HG02870 (cell line): ENCODE data around the gene RPGRIP1L.

ENCODE experiments used
- ATAC-seq: cut with Tn5 transposase; IDR thresholded peaks from one replicate; pipeline ENCODE4 v1.9.1; 2021; ENCODE audit warnings: mild to moderate bottlenecking, moderate library complexity; ENCODE audit not compliant: unreplicated experiment

RPGRIP1L gene

DNA sequence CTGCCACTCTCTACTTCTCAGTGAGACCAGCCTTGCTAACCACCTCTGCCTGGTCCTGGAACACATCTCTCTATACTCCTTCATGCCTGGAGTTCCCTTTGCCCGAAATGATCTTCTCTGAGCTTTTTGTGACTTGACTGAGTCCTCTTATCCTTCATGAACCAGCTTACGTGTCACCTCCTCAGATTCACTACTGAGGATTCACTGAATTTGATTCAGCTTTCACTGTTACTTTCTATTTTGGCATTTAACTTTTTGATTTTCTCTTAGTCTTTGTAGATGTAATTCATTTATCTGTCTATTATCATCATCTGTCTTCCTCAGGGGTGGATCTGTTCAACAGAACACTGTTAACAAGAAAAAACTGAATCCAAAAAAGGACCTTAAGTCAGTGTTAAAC, 95.6 kb downstream of the RPGRIP1L start:
- ATAC-seq, result no peak

DNA sequence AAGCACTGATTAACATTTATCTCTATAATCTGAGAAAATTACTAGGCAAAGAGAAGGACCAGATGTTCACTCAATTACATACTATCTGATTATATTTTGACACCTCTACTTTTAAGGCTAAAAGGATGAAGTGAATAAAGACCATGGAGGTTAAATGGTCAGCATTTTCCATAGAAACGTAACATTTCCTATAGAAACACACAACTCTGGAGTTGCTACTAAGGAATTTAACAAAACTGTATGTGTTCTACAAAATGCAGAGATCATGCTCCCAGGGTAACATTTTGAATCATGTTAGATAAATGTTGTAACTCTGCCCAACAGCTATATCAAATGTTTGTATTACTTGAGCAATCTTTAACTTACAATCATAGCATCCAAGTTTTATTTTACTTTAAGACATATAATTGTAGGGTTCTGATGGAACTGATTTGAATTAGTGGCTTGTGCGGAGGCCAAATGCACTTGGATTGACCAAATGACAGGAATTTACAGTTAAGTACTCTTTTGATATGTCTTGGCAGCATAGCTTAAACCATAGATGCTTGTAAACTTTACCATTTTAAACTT, 97.7 kb downstream of the RPGRIP1L start:
- ATAC-seq, result no peak

DNA sequence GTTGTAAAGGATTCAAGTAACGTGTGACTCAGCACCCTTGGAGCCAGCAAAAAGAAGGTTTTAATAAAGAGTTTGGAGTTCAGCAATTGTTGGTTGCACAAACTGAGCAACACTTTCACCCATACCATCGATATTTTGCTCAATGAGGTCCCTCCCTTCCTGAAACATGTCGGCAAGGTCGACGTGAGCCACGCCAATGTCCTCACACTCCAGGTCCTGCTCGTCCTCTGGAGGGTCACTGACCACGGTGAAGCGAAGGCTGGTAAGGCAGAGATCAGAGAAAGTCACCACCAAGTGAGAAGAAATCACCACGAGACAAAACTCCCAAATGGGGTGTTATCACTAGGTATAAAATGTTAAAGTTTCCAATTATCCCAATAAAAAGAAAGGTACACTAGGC, 98.3 kb downstream of the RPGRIP1L start:
- ATAC-seq, result no peak

DNA sequence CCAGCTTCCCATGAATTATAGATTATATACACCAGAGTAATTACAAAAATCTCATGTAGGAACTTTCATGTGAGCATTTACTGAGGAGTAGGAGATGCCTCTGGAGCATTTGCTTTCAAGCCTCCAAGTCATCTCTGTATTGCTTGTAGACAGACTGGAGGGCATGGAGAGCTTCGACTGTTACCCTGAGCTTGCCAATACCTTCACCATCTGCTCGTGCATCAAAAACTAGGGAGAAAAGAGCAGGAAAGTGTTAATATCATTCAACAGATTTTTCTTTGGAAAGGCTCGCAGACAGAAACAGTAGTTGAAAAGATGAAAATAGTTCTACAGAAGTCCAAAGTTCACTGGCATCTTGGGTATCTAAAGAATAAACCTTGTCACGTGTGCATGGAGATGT, 101.7 kb downstream of the RPGRIP1L start:
- no peak for ATAC-seq

DNA sequence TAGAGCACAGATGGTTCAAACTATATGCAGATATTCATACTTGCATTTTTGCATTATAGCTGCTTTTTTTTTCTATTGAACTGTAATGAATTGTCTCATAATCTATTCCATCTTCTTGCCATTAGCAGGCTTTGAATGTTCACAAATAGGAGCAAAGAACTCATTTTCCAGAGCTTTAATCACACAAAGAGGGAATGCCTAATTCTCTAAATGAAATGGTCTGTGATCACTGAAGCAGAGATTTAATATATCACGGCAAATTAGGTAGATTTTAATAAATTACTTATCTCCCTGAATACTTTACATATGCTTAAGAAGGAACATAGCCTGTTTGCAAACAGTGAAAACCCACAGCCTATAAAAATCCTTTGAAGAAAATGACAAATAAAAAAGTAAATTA, 103.0 kb downstream of the RPGRIP1L start:
- ATAC-seq, result no peak

DNA sequence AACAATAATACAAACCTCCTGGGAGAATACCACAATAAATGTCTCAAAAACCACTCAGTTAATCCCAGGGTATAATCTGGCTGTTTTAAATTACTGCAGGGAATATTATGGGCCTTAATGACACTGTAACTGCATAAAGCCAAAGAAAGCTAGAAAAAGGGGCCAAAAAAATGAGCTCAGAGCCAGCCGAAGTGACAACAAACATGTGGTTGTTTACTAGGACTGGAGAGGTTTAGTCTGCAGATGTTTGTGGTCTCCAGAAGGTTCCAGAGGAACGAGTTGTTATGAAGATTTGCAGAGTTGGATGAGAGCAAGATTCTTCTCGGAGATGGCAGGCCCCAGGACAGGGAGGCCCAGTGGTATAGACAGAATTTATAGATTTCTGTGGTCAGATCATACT, 103.5 kb downstream of the RPGRIP1L start:
- no peak for ATAC-seq

DNA sequence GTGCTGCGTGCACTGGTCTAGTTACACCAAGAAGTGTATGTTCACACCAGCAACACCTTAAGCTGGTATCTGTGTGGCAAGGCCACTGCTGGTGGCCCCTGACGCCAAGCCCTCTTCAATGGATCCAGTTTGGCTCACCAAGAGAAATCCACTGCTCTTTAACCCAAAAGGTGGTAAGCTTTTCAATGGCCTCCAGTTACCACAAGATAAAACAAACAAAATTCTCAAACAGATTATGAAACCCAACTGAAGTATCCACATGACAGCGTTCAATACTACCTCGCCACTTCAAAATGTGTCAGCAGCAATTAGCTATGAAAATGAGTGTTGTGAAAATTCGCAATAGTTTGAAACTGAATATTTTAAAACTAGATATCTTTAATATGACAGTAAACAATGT, 104.1 kb downstream of the RPGRIP1L start:
- no peak for ATAC-seq

DNA sequence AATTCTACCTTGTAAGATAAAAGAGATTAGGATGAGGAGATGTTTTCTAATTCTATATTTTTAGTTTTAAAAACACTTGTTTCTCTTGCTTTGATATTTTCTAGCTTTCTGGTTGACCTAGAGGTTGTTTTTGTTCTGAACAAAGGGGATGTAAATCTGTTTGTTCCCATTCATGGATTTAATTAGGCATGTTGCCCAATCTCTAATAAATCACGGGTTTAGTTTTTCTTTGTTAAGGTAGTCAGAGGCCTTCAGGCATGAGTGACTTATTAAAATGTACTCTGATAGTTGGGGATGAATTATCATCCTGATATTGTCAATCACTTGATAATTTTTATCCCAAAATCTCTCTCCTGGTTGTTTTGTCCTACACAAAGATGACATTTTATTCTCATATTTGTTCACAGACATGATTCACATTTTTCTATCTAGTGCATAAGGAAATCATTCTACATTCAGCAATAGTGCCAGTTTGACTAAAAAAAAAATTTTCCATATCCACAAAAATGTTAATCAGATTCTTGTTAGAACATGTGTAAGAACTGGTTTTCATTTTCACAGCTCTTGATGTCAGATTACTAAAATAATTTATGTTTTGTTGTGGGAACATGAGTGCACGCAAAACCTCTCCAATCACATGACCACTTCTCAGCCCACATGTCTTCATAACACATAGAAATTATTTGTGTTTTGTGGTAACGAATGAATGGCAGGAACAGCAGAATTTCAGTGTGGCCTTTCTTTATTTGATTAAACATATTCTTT, 105.0 kb downstream of the RPGRIP1L start:
- ATAC-seq, result no peak

DNA sequence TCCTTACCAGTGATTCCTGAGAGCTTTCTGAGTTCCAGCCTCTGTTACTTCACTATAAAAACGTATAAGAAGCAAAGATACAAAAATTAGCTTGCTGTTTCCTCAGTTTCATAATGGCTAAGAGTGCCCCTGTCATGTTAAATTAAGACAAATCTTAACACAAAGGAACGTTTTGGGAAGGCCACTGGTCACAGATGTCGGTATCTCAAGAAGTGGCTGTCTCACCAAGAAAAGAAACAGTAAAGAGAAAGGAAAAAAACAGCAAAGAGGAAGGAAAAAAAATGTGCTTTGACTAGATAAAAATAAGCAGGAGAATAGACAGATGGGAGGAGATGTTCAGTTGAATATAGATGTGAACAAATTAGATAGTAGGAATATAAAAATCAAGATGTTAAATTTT, 105.9 kb downstream of the RPGRIP1L start:
- no peak for ATAC-seq

DNA sequence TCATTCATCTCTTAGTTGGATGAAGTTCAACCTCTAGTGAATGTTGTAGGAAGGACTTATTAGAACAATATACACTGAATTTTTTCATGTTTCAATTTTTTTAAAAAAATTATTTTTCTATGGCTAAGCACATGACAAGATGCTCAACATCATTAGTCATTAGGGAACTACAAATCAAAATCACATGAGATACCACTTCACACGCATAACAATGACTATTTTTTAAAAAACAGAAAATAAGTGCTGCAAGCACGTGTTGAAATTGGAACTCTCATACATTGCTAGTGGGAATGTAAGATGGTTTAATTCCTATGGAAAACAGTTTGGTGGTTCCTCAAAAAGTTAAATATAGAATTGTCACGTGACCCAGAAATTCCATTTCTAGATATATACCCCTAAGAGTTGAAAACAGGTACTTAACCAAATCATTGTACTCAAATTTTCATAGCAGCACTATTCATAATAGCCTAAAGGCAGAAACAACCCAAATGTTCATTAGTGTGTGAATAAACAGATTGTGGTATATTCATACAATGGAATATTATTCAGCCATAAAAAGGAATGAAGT, 115.5 kb downstream of the RPGRIP1L start:
- no peak for ATAC-seq

DNA sequence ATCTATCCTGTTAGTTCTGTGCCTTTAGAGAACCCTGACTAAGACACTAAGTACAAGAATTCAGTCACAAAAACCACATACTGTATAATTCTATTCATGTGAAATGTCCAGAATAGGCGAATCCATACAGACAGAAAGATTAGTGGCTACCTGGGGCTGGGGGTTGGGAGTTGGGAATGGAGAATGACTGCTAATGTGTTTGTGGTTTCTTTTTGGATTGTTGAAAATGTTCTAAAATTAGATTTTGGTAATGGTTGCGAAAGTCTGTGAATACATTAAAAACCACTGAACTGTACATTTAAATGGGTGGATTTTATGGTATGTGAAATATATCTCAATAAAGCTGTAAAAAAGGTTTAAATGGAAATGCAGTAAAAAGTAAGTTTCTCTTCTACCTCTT, 120.3 kb downstream of the RPGRIP1L start:
- ATAC-seq, result no peak

DNA sequence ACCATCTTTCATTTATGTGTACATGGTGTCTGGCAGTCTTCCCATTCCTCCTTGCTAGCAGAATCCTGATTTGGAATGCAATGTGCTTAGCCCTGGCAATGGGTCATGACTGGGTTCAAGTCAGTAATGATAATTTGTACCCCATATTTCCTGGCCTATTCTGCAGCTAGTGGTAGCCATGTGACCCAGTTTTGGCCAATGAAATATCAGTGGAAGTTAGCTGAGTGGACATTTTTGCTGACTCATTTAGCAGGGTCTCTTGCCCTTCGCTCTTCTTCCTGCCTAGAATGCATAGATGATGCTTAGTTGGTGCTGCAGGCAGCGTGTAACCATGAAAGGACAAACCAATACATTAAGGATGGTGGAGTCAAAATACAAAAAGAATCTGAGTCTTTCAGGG, 121.9 kb downstream of the RPGRIP1L start:
- no peak for ATAC-seq

DNA sequence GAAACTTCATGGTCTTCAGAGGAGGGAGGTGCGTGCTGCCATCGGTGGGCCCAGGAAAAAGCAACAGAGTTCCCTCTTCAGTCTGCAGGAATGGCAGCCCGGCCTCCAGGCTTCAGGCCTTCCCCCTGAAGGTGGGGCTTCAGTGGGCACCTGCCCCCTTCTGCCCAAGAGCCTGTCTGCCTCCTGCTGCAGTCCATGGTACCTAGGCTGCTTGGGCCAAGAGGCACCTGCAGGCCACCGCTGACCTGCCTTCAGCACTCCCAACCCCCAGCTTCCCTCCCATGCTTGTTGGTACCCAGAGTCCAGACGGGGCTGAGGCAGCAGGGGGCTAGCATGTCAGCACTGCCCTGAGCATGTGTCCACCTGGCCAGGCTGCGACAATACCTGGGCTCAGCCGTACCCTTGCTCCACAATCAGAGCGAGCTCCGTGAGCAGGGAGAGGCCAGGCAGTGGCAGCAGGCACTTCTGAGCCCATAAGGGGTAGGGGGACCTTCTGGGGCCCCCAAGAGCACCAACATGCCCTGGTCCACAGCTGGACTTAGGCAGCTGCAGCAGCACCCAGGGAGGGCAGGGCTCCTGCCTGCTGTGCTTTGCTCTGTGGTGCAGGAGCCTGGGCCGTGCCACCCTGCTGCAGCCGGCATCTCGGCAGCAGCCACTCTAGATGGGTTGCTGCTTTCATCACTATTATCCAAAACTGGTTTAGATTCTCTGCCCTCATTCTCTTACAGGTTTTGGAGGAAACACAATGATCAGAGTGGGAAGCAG, 123.4 kb downstream of the RPGRIP1L start:
- ATAC-seq, result no peak

DNA sequence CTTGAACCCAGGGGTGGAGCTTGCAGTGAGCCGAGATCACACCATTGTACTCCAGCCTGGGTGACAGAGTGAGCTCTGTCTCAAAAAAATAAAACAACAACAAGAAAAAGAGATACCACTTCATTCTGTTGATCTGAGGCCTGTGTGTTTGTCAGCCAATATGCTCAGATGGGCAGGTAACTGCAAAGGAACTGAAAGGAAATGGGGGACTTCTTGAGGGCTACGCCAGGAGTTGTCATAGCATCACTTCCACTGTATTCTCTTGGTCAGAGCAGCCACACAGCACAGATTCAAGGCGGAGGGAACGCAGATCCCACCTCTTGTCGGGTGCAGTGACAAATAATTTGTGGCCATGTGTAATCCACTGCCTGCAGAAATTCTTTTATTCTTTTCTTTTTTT, 126.8 kb downstream of the RPGRIP1L start:
- ATAC-seq, result no peak

DNA sequence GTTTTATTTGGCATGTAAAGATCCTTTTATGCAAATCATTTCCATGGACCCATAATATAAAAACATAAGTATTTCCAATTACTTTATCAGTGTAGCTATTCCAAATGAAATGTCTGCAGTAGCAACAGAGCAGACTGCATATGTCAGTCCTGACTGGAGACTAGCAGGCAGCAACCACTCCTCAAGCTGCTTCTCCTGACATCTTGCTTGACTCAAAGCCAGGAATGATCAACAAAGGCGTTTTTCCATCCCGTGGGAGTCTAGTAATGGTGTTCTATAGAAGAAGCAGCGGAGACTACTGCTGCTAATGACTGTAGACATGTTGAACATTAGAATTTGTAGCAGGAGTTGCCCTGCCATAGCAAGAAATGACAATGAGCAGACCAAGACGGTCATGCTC, 127.4 kb downstream of the RPGRIP1L start:
- no peak for ATAC-seq

DNA sequence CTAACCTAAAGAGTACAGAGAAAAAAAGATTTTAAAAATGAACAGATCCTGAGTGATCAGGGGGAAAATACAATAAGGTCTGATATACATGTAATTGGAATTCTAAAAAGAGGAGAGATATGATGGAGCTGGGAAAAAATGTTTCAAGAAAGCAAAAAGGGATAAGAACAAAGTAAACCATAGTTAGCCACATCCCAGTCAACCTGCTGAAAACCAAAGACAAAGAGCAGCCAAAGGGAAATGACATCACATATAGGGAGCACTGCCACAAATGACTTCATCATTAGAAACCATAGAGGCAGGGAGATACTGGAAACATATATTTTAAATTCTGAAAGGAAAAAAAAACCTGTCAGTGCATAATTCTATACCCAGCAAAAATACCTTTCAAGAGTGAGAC, 131.9 kb downstream of the RPGRIP1L start:
- no peak for ATAC-seq

DNA sequence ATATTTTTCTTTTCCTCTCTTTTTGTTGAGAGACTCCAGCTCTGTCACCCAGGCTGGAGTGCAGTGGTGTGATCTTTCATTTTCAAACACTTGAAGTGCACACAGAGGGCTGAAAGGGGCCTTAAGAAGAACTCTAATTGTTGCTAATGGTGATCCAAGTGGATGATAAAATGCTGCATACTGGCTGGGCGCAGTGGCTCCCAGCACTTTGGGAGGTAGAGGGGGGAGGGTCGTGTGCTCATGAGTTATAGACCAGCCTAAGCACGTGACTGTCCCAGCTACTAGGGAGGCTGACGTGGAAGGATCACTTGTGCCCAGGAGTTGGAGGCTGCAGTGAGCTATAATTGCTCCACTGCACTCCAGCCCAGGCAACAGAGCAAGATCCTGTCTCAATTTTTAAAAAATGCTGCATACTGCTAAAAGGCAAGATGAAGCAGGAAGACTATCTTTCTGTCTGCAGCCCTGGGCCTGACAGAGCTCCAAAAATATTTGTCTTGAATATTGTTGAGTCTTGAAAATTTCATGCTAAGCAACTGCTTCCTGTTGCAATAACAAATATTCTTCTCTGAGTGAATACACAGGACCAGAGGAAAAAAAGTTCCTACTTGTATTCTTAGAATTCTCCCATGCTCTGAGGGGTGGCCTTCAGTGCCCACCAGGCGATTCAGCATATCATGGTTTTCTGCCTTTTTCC, 137.0 kb downstream of the RPGRIP1L start:
- ATAC-seq, result no peak

DNA sequence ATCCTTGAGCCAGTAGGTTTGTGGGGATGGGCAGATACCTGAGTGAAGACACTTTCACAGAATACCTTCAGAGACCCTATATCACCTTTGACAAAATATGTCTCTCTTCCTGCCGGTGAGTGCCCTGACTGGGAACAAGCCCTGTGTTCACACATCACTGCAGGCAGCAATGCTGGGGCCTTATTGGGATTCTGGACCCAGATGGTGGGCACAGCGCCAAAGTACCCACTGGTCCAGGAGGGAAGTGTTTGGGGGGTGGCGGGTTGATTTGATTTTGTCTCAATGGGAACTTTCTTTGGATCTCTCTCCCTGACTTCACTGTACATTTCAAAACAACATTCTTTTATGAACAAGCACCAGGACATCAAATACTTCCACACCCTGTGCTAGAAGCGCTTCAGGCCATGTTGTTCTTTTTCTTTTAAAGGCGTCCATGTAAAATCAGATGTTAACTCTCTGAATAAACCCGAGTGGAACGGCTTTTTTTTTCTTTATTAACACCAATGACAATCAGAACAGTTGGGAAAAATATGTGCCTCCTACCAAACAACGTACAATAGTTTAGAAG, 138.3 kb downstream of the RPGRIP1L start:
- no peak for ATAC-seq

DNA sequence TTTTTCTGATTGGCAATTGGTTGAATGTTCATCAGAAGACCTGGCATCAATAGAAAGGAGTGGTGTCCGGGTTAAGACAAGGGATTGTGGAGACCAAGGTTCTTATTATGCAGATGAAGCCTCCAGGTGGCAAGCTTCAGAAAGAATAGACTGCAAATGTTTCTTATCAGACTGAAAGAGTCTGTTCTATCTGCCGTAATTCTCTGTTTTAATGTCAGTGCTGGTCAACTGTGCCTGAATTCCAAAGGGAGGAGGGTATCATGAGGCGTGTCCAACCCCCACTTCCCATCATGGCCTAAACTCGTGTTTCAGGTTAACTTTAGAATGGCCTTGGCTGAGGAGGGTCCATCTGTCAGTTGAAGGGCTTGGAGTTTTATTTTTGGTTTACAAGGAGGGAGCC, 140.2 kb downstream of the RPGRIP1L start:
- no peak for ATAC-seq

DNA sequence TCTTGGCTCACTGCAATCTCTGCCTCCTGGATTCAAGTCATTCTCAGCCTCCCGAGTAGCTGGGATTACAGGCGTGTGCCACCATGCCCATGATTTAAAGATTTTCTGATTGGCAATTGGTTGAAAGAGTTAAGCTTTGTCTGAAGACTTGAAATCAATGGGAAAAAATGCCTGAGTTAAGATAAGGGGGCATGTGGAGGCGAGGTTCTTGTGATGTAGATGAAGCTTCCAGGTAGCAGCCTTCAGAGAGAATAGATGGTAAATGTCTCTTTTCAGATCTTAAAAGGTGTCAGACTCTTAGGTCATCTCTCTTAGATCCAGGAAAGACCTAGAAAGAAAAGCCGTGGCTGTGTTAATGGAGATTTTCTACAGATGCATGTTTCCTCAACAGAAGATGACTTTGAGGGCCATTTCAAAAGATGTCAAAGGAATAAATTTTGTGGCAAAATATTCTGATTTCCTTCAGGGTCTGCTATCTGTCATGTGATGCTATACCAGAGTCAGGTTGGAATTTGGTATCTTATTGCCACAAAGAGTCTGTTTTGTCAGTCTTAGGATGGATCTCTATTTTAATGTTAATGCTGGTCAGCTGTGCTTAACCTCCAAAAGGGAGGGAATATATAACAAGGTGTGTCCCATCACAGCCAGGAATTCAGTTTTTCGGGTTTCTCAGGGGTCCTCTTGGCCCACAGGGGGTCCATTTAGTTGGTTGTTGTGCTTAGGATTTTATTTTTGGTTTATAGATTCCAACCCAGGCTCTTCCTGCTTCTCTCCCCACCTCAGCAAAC, 142.4 kb downstream of the RPGRIP1L start:
- no peak for ATAC-seq
